Mucosa of descending colon (tissue), 3 donors: ENCODE results near the gene FOLR1. TPM values are rescaled to one million over a fixed set of nuclear protein-coding genes. Genes with fewer than 3 reads are reported as not detected.

Source experiments
- ATAC-seq: fragments of 200-7000 bp; cut with Tn5 transposase; one replicate; pipeline ENCODE4 v1.9.1; 2020; ENCODE audit warnings: mild to moderate bottlenecking, moderate library complexity
- DNase-seq, 3 donors: peaks; one replicate each; pipeline ENCODE4 v3.0.0-alpha.2; 2020
- H3K36me3 ChIP-seq: fragments of 200-600 bp; one replicate; pipeline ENCODE4 v1.8.0; 2021; ENCODE audit warnings: low read depth, mild to moderate bottlenecking
- H3K4me1 ChIP-seq: fragments of 200-600 bp; one replicate; pipeline ENCODE4 v1.8.0; 2021; ENCODE audit warnings: low read depth, mild to moderate bottlenecking
- H3K4me3 ChIP-seq: fragments of 200-600 bp; one replicate; pipeline ENCODE4 v1.8.0; 2021; ENCODE audit warnings: mild to moderate bottlenecking
- H3K9me3 ChIP-seq: fragments of 200-600 bp; one replicate; pipeline ENCODE4 v1.8.0; 2021; ENCODE audit warnings: mild to moderate bottlenecking
- CTCF ChIP-seq: fragments of 200-600 bp; IDR thresholded peaks from one replicate; pipeline ENCODE4 v1.8.0; 2022; ENCODE audit warnings: antibody characterized with exemption, mild to moderate bottlenecking
- intact Hi-C, 2 donors: fragments of 100-400 bp; cut with DNase I in 1 of 2; cut with micrococcal nuclease in 1 of 2; formaldehyde crosslinking; loops; one replicate each; pipeline versions ENCODE4 v1.11.0 to v1.11.1; 2022; cut with DNase I, micrococcal nuclease
- total RNA-seq, 3 donors: library from RNA; stranded (reverse); fragmentation: NEBNext Ultra II Directional in 2 of 3; extraction: Animal tissue kit (Norgen Biotek cat#: 25700) in 2 of 3; gene quantifications; one replicate each; pipeline versions ENCODE4 v1.2.1 to v1.2.4, GENCODE V29; 2021 to 2023
- donor health status: DM: no; HTN: no; CAD: no; lungs with moderate emphysema.
- donor health status: DM: no; HTN: no; CAD: no.
- donor health status: DM: no; HTN: yes; CAD: no.

FOLR1 gene
- total RNA-seq, 3 donors from 2014 or later = not detected

DNA sequence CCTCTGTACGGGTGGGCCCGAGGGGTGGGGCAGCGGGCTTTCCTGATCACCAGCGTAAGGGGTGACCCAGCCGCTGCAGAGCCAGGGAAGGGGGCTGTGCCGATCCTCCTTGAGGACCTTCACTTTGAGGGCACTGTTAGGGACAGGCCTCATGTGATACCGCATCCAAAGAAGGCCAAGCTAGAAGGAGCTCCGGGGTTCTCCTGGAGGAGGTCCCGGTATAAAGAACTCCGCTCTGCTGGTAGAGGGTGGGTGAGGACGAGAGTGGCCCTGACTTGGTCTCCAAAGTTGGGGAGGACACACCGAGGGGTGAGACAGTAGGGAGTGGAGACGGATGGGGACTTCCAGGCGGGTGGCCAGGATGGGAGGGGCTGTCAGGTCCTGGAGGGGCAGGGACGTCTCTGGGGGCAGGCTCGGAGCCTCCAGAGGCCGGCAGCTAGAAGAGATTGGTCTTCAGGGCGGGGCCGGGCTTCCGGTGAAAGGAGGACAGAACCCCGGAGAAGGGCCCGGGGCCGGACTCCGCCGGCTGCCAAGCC is 47.4 kb downstream of the FOLR1 start:
- TF ChIP-seq CTCF = no peak
- Histone ChIP-seq H3K4me3 (no peak overlapping the region), H3K4me1 (peaks cover 37% of the 10 kb centered on the region), H3K36me3 (no peaks in the 10 kb centered on the region), H3K9me3 (no peaks in the 10 kb centered on the region)
- peak; percentile 2 for ATAC-seq
- DNase-seq = peak; percentile 55 to 76 (median 70)
- intact Hi-C loops = no loop called here

DNA sequence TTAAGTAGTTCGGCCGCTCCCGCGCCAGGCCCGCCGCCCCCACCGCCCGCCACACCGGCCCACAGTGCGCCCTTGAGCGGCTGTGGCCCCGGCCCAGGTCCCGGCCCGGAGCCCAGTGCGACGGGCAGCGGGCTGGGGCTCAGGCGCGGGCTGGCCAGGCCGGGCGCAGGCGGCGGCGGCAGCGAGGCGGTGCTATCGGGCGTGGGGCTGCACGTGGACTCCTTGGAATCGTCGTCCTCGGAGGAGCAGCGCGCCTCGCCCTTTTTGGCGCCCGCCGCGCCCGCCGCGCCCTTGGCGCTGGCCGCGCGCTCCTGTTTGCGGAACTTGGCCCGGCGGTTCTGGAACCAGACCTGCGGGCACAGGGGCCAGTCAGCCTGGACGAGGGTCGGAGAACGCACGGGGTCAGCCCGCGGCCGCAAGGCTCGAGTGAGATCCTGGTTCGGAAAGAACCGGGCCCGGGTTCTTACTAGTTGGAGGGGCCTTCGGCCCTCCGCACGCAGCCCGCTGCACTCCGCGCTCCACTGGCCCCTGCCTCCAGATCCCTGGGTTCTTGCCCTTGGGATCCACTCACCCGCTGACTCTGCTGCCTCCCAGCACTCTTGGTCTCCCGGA is 48.0 kb downstream of the FOLR1 start:
- ATAC-seq = peak; percentile 76
- Histone ChIP-seq H3K36me3 (no peaks in the 10 kb centered on the region), H3K4me3 (no peak overlapping the region), H3K4me1 (peaks cover 37% of the 10 kb centered on the region), H3K9me3 (no peaks in the 10 kb centered on the region)
- intact Hi-C loops = no loop called here
- peak; percentile 70 to 83 (median 75) for DNase-seq
- TF ChIP-seq CTCF = no peak

DNA sequence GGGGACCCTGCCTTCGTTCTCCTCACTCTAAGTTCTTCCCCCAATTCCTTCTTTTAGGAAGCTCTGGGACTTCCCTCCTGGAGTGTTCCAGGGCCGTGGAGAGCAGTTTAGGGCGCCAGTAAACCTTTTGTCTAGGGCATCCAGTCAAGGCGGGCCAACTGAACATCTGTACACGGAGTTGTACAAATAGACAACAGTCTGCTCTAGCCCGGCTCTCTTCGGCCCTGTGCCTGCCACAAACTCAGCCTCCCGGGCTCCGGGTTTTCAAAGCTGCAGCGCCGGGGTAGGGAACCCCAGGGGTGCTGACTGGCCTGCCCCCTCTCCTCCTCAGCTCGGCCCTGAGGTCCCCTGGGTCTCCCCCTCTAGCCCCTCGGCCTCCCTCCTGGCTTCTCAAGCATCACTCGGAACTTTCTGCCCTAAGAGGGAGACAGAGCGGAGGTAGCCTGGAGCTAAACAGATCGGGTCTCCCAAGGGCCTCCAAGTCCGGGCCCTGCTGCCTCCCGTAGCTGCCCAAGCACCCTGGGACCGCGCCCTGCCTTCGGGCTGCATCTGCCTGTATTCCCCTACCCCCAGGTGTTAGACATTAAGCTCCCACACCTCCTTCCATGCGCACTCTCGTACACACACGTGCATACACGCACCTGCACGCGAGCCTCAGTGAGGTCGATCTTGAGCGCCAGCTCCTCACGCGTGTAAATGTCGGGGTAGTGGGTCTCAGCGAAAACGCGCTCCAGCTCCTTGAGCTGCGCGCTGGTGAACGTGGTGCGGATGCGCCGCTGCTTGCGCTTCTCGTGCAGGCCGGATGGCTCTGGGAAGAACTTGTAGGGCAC is 48.7 kb downstream of the FOLR1 start:
- Histone ChIP-seq H3K9me3 (no peaks in the 10 kb centered on the region), H3K4me3 (no peak overlapping the region), H3K4me1 (peaks cover 37% of the 10 kb centered on the region), H3K36me3 (no peaks in the 10 kb centered on the region)
- ATAC-seq (peak; percentile 25), DNase-seq (no peak)
- intact Hi-C loops = no loop called here
- TF ChIP-seq CTCF = no peak

GRCh38 chr11:72241291-72241781 is 49.4 kb downstream of the FOLR1 start:
- ATAC-seq = no peak
- H3K4me1 ChIP-seq = peaks cover 37% of the 10 kb centered on the region
- H3K36me3 ChIP-seq = no peaks in the 10 kb centered on the region
- DNase-seq = no peak
- no peak overlapping the region for H3K4me3 ChIP-seq
- no peaks in the 10 kb centered on the region for H3K9me3 ChIP-seq
- intact Hi-C loops = no loop called here
- TF ChIP-seq CTCF = no peak

DNA sequence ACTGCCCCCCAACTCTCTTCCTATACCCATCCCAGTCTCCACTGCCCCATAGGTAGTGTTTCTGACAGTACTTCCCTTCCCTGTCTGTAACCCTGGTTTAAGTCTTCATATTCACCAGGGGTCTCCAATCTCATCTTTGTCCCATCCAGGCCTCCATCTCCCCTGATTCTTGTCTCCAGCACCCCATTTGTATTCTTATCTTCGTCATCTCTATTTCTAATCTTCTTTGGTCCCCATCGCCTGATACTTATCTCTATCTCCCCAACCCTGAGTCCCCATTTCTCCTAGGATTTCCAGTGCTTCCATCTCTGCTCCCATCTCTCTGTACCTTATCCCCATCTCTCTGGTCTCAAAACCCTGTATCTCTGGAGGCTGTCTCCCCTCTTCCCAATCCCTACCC is 50.2 kb downstream of the FOLR1 start:
- Histone ChIP-seq H3K4me3 (no peak overlapping the region), H3K36me3 (no peaks in the 10 kb centered on the region), H3K4me1 (peaks cover 37% of the 10 kb centered on the region), H3K9me3 (no peaks in the 10 kb centered on the region)
- no peak for TF ChIP-seq CTCF
- intact Hi-C loops = no loop called here
- no peak for DNase-seq
- ATAC-seq = no peak
